ENCODE data around the gene IDNK.

DNA sequence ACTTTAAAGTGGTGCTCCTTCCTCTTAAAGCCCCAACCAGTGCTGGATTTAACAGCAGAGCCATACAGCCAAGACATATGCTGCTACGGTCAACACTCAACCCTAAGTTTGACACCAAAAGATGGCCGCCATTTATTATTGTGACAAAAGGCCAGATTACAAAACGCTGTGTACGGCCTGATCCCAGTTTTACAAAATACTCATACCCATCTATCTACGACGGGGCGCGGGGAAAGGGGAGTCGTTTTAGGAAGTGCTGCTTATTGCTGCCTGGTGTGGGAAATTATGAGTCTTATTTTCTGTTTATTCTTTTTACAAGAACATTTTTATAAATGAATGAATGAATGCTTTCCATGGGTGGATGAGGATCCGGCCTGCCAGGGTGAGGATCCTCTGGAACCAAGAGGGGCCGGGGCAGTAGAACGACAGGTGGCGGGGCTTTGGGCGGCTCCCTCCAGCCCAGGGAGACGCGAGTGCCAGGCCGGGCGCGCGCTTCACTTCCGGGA is 457 bp upstream of the IDNK start:
- TF ChIP-seq SRF (IDR thresholded peaks at IDR 0.05; ENCODE audit: low read depth, low read length) (no peak), EZH2 (IDR thresholded peaks at IDR 0.05; ENCODE audit: low read depth, low read length, severe bottlenecking) (no peak), ATF2 (IDR thresholded peaks at IDR 0.05; ENCODE audit: low read length) (no peak), TEAD4 (IDR thresholded peaks at IDR 0.05; ENCODE audit: low read depth, low read length) (no peak), SP4 (IDR thresholded peaks at IDR 0.05; ENCODE audit: low read length) (no peak)

Data from H1 (cell line).